Measurements from ENCODE around the gene SLC2A2.

DNA sequence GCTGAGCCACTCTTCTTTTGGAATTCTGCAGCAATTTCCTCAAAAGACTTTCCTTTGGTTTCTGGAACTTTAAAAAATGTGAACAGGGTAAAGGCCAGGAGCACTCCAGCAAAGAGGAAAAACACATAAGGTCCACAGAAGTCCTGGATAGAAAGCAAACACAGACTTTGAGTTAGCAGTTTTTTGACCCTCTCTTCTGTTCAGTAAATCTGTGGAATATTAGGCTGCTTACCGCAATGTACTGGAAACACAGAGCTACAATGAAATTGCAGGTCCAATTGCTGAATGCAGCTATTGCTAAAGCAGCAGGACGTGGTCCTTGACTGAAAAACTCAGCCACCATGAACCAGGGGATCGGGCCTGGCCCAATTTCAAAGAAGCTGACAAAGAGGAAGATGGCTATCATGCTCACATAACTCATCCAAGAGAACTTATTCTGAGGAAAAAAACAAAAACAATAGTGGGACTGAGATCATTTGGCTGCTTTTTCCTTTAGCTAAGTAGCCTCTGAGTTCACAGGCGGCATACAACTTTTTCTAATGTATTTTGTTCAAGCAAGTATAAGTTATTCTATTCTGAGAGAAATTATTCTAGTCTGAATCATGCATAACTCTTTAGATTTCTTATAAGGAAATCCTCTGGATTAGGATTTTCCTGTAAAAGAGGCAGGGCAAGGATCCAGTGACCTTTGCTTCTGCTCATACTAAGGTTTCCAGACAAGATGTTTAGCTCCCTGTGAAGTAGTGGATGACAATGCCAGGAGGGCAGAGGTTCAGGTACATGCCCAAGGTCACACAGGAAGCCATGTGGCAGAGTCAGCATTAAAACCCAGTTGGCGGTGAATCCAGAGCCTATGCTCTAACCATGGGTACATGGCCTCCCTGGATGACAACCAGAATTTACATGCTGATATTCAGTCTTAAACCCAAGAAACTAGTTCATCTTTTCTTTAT lies 28.3 kb downstream of the SLC2A2 start:
- TF ChIP-seq, protein P1, sequence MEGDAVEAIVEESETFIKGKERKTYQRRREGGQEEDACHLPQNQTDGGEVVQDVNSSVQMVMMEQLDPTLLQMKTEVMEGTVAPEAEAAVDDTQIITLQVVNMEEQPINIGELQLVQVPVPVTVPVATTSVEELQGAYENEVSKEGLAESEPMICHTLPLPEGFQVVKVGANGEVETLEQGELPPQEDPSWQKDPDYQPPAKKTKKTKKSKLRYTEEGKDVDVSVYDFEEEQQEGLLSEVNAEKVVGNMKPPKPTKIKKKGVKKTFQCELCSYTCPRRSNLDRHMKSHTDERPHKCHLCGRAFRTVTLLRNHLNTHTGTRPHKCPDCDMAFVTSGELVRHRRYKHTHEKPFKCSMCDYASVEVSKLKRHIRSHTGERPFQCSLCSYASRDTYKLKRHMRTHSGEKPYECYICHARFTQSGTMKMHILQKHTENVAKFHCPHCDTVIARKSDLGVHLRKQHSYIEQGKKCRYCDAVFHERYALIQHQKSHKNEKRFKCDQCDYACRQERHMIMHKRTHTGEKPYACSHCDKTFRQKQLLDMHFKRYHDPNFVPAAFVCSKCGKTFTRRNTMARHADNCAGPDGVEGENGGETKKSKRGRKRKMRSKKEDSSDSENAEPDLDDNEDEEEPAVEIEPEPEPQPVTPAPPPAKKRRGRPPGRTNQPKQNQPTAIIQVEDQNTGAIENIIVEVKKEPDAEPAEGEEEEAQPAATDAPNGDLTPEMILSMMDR (IDR thresholded peaks at IDR 0.05): no peak
- TF ChIP-seq POLR2AphosphoS5 (IDR thresholded peaks at IDR 0.05) (no peak), POLR2A (IDR thresholded peaks at IDR 0.05) (no peak)
